Activated CD8-positive, alpha-beta T cell treated with anti-CD3 and anti-CD28 coated beads for 36 hours (primary cell): ENCODE results near the gene DUSP5. TPM values are rescaled to one million over a fixed set of nuclear protein-coding genes. Genes with fewer than 3 reads are reported as not detected.
A peak's percentile ranks its signal among the peaks of the same experiment; 100 is the strongest.

Experiments
- ATAC-seq: fragments of 200-7000 bp; cut with Tn5 transposase; one replicate; pipeline ENCODE4 v1.10.0; 2021; ENCODE audit warnings: mild to moderate bottlenecking, moderate library complexity
- CTCF ChIA-PET: fragments of 350-600 bp; sonication (Branson Sonifier 250); formaldehyde crosslinking; loops from one replicate; lab custom pipeline; 2021; ENCODE audit warnings: antibody characterized with exemption; lab: Charles Lee
- POLR2A ChIA-PET: fragments of 350-600 bp; sonication (Branson Sonifier 250); formaldehyde crosslinking; loops from one replicate; lab custom pipeline; 2021; ENCODE audit warnings: antibody characterized with exemption; lab: Charles Lee
- DNase-seq: peaks from one replicate; pipeline ENCODE4 v3.0.0-alpha.2; 2020
- H3K27ac Mint-ChIP-seq: one replicate; pipeline ENCODE4 v1.8.0; 2021; ENCODE audit warnings: mild to moderate bottlenecking, mixed read lengths
- H3K27me3 Mint-ChIP-seq: one replicate; pipeline ENCODE4 v1.8.0; 2021; ENCODE audit warnings: mixed read lengths
- H3K36me3 Mint-ChIP-seq: one replicate; pipeline ENCODE4 v1.8.0; 2021; ENCODE audit warnings: low read depth, mixed read lengths
- H3K4me1 Mint-ChIP-seq: one replicate; pipeline ENCODE4 v1.8.0; 2021; ENCODE audit warnings: low read depth, mixed read lengths
- H3K4me3 Mint-ChIP-seq: one replicate; pipeline ENCODE4 v1.8.0; 2021; ENCODE audit warnings: mild to moderate bottlenecking, moderate library complexity, mixed read lengths
- H3K9me3 Mint-ChIP-seq: one replicate; pipeline ENCODE4 v1.8.0; 2021; ENCODE audit warnings: mixed read lengths
- intact Hi-C: fragments of 100-400 bp; cut with micrococcal nuclease; formaldehyde crosslinking; loops from one replicate; pipeline ENCODE4 v1.10.0; 2022
- total RNA-seq, 2 experiments: library from RNA; stranded (reverse); gene quantifications; one replicate each; pipeline ENCODE4 v1.2.3, GENCODE V29; 2021
- TF ChIP-seq, protein P1 (sequence below): fragments of 200-600 bp; IDR thresholded peaks from one replicate; pipeline ENCODE4 v1.8.0; 2022; ENCODE audit warnings: antibody characterized with exemption, mild to moderate bottlenecking

The DUSP5 gene
- total RNA-seq, 2 experiments from 2014 or later, result 49.4 to 50.8 TPM

GRCh38 chr10:110510086-110510485 lies 12.4 kb downstream of the DUSP5 start:
- Mint-ChIP-seq H3K36me3 (peaks cover 95% of the 10 kb centered on the region), H3K9me3 (no peaks in the 10 kb centered on the region), H3K27me3 (no peaks in the 10 kb centered on the region), H3K27ac (peak overlapping the region; percentile 15), H3K4me3 (no peak overlapping the region), H3K4me1 (peaks cover 79% of the 10 kb centered on the region)
- CTCF ChIA-PET, result interaction anchor here (1.2 to 2.0 kb wide), 2 partner anchors 11 to 37 kb away, joined by 4 to 6 read pairs; no protein-coding TSS in a partner anchor
- DNase-seq (no peak), ATAC-seq (no peak)
- intact Hi-C loops, result no loop called here
- POLR2A ChIA-PET, result interaction anchor here (1.0 to 1.1 kb wide), 2 partner anchors 13 to 89 kb away, joined by 3 to 9 read pairs; partner anchors contain the start of gene DUSP5
- TF ChIP-seq, protein P1, sequence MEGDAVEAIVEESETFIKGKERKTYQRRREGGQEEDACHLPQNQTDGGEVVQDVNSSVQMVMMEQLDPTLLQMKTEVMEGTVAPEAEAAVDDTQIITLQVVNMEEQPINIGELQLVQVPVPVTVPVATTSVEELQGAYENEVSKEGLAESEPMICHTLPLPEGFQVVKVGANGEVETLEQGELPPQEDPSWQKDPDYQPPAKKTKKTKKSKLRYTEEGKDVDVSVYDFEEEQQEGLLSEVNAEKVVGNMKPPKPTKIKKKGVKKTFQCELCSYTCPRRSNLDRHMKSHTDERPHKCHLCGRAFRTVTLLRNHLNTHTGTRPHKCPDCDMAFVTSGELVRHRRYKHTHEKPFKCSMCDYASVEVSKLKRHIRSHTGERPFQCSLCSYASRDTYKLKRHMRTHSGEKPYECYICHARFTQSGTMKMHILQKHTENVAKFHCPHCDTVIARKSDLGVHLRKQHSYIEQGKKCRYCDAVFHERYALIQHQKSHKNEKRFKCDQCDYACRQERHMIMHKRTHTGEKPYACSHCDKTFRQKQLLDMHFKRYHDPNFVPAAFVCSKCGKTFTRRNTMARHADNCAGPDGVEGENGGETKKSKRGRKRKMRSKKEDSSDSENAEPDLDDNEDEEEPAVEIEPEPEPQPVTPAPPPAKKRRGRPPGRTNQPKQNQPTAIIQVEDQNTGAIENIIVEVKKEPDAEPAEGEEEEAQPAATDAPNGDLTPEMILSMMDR, result no peak

DNA sequence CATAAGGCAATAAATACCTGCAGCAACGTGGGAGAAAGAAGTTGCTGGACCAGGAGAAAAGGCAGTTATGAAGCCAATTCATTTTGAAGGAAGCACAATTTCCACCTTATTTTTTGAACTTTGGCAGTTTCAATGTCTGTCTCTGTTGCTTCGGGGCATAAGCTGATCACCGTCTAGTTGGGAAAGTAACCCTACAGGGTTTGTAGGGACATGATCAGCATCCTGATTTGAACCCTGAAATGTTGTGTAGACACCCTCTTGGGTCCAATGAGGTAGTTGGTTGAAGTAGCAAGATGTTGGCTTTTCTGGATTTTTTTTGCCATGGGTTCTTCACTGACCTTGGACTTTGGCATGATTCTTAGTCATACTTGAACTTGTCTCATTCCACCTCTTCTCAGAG lies 13.0 kb downstream of the DUSP5 start:
- DNase-seq (no peak), ATAC-seq (no peak)
- POLR2A ChIA-PET, result interaction anchor here (0.7 kb wide), 1 partner anchor 301 kb away, joined by 5 read pairs; no protein-coding TSS in a partner anchor
- Mint-ChIP-seq H3K9me3 (no peaks in the 10 kb centered on the region), H3K27ac (peak overlapping the region; percentile 88), H3K27me3 (no peaks in the 10 kb centered on the region), H3K36me3 (peaks cover 96% of the 10 kb centered on the region), H3K4me1 (peaks cover 73% of the 10 kb centered on the region), H3K4me3 (no peak overlapping the region)
- TF ChIP-seq, protein P1, result no peak
- intact Hi-C loops, result no loop called here
- CTCF ChIA-PET, result interaction anchor here (1.2 kb wide), 1 partner anchor 12 kb away, joined by 4 read pairs; no protein-coding TSS in a partner anchor

DNA sequence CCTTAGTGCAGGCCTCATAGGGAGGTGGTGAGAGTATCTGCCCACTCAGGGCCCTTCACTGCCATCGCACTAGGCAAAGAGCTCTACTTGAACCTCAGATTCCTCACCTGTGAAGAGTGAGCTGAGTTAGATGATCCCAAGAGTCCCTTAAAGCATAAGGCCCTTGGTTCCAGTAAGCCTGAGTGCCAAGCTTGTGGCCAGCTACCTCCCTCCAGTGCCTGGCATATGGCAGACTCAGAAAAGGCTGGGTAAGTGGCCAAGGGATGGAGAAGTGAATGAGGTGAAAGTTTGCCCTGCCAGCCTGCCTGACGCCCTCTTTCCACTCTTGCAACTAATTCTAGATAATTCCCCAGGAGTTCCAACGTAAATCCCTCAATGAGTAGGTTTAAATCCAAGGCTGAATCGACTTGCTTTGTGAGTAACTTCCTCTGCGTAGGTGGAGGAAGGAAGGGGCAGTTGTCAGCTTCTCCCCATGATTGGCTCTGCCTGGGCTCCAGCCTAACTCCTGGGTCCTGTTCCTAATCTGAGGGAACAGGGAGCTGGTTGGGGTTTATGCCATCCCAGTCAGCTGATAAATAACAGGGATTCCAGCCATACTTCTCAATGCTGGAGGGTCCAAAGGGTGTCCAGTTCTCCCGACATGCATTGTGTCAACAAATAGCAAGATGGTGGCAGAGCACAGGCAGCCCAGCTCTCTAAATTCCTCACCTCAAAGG lies 14.2 kb downstream of the DUSP5 start:
- ChIA-PET CTCF (interaction anchor here (0.6 to 2.0 kb wide), 14 partner anchors 8 to 206 kb away, joined by 3 to 12 read pairs (median 4); no protein-coding TSS in a partner anchor), POLR2A (interaction anchor here (0.8 to 4.2 kb wide), 9 partner anchors 8 to 157 kb away, joined by 3 to 25 read pairs (median 4); partner anchors contain the start of genes DUSP5 and SMC3)
- intact Hi-C loops, result no loop called here
- no peak for DNase-seq
- peak overlapping the region; percentile 88 for H3K27ac Mint-ChIP-seq
- TF ChIP-seq, protein P1, result no peak
- no peaks in the 10 kb centered on the region for H3K27me3 Mint-ChIP-seq
- ATAC-seq, result no peak
- H3K4me1 Mint-ChIP-seq, result peaks cover 63% of the 10 kb centered on the region
- H3K36me3 Mint-ChIP-seq, result peaks cover 89% of the 10 kb centered on the region
- H3K9me3 Mint-ChIP-seq, result no peaks in the 10 kb centered on the region
- H3K4me3 Mint-ChIP-seq, result no peak overlapping the region

DNA sequence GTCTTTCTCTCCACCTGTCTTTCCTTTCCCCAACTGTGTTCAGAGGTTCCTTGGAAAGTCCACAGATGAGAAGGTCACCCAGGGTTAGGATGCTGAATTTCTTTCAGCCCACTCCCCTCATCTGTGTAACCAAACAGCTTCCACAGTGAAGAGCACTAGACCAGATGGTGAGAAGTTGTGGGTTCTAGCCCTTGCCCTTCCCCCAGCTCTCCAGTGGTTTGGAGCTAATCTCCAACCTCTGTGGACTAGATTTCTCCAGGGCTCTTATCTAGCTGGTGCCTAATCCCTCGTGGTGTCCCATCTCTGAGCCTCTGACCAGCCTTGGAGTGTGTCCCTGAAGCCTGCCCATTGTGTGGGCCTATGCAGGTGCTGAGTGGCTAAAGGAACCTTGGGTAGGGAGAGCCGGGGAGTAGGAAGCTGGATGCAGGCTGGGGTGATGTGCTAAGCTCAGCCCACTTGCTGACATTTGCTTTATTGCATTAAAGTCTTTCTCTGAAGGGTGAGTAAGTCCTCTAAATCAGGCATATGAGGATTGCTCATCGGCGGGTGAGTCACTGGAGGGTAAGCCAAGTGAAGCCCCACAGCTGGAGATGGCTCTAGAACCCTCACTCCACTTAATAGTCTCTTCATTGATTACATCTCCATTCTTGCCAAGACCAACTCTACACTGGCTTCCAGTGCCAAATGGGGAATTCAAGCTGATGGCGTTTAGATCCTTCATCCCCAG lies 14.9 kb downstream of the DUSP5 start:
- no peak overlapping the region for H3K4me3 Mint-ChIP-seq
- TF ChIP-seq, protein P1, result no peak
- ATAC-seq (peak; percentile 98), DNase-seq (peak; percentile 89)
- ChIA-PET CTCF (interaction anchor here (0.6 to 2.0 kb wide), 15 partner anchors 8 to 206 kb away, joined by 3 to 12 read pairs (median 4); no protein-coding TSS in a partner anchor), POLR2A (interaction anchor here (0.6 to 4.2 kb wide), 13 partner anchors 9 to 230 kb away, joined by 3 to 25 read pairs (median 4); partner anchors contain the start of genes DUSP5 and SMC3)
- no peaks in the 10 kb centered on the region for H3K27me3 Mint-ChIP-seq
- peaks cover 57% of the 10 kb centered on the region for H3K4me1 Mint-ChIP-seq
- H3K27ac Mint-ChIP-seq, result peak overlapping the region; percentile 88
- peaks cover 83% of the 10 kb centered on the region for H3K36me3 Mint-ChIP-seq
- no peaks in the 10 kb centered on the region for H3K9me3 Mint-ChIP-seq
- intact Hi-C loops, result no loop called here
